KOPT-K1 (cell line): Measurements from ENCODE around the gene AGPAT3.
"Not testable (repeated sequence)": the region's sequence is repeated elsewhere in the genome, so short reads cannot be mapped to it uniquely, and the experiment has no call there.

Experiments used
- H3K27ac ChIP-seq: fragments of 200-600 bp; sonication (generic); 2 replicates; pipeline ENCODE4 v1.5.1; 2016; ENCODE audit warnings: antibody characterized with exemption, mild to moderate bottlenecking, low read depth, low read length; ENCODE audit not compliant: poor library complexity, severe bottlenecking
- H3K36me3 ChIP-seq: fragments of 200-600 bp; sonication (generic); 2 replicates; pipeline ENCODE4 v1.5.1; 2017; ENCODE audit warnings: antibody characterized with exemption, mild to moderate bottlenecking, low read length, moderate library complexity; ENCODE audit not compliant: insufficient read depth
- H3K9me3 ChIP-seq: fragments of 200-600 bp; sonication (generic); 2 replicates; pipeline ENCODE4 v1.5.1; 2017; ENCODE audit warnings: antibody characterized with exemption, low read length, mild to moderate bottlenecking; ENCODE audit not compliant: insufficient read depth, poor library complexity, severe bottlenecking

Gene AGPAT3

DNA sequence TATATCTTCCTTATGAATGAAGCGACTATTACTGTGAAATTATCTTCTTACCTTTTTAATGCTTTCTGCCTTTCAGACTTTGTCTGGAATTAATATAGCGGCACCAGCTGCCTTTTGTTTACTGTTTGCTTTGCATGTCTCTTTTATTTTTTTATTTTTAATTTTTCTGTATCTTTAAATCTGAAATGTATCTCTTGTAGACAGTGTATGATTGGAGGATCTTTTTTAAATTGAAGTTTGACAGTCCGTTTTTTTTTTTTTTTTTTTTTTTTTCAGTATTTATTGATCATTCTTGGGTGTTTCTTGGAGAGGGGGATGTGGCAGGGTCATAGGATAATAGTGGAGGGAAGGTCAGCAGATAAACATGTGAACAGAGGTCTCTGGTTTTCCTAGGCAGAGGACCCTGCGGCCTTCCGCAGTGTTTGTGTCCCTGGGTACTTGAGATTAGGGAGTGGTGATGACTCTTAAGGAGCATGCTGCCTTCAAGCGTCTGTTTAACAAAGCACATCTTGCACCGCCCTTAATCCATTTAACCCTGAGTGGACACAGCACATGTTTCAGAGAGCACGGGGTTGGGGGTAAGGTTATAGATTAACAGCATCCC lies 31.8 kb downstream of the AGPAT3 start:
- not testable (repeated sequence) for H3K27ac ChIP-seq, H3K9me3 ChIP-seq
- H3K36me3 ChIP-seq: peaks cover 14% of the 10 kb centered on the region; the same call in 1 of the 2 replicates

- H3K27ac ChIP-seq: no peak overlapping the region
- no peaks in the 10 kb centered on the region for H3K9me3 ChIP-seq
- H3K36me3 ChIP-seq: peaks cover 15% of the 10 kb centered on the region; the same call in 1 of the 2 replicates
Observed at GRCh38 chr21:43899307-43900077, 34.5 kb downstream of the AGPAT3 start.

DNA sequence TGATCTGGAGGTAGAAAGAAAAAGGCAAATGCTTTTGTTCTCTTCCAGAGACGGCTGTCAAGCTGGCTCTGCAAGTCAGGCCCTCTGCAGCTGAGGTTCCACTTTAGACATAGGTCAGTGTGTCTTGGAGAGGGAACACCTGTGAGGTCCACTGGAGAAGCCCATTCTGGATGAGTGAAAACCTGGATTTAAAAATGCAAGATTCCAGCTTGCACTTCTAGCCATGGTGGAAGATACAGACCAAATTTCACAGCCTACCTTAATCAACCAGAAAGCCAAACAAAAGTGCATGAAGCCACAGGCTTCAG lies 35.0 kb downstream of the AGPAT3 start:
- Histone ChIP-seq H3K9me3 (no peaks in the 10 kb centered on the region), H3K36me3 (peaks cover 18% of the 10 kb centered on the region; the same call in 1 of the 2 replicates), H3K27ac (no peak overlapping the region)

- peaks cover 20% of the 10 kb centered on the region; the same call in 1 of the 2 replicates for H3K36me3 ChIP-seq
- no peak overlapping the region for H3K27ac ChIP-seq
- H3K9me3 ChIP-seq: no peaks in the 10 kb centered on the region
Observed at GRCh38 chr21:43900690-43901089, 35.7 kb downstream of the AGPAT3 start.

DNA sequence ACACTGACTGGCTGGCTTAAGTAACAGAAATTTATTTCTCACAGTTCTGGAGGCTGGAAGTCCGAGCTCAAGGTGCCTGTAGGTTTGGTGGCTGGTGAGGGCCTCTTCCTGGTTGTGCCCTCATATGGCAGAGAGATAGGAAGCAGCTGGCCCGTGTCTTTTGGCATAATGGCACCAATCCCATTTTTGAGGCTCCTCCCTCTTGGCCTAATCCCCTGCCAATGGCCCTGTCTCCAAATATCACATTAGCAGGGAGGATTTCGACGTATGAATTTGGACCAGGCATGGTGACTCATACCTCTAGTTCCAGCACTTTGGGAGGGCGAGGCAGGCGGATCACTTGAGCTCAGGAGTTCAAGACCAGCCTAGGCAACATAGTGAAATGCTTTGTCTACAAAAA lies 37.4 kb downstream of the AGPAT3 start:
- Histone ChIP-seq H3K36me3 (peaks cover 30% of the 10 kb centered on the region; the same call in 1 of the 2 replicates), H3K27ac (no peak overlapping the region), H3K9me3 (no peaks in the 10 kb centered on the region)

DNA sequence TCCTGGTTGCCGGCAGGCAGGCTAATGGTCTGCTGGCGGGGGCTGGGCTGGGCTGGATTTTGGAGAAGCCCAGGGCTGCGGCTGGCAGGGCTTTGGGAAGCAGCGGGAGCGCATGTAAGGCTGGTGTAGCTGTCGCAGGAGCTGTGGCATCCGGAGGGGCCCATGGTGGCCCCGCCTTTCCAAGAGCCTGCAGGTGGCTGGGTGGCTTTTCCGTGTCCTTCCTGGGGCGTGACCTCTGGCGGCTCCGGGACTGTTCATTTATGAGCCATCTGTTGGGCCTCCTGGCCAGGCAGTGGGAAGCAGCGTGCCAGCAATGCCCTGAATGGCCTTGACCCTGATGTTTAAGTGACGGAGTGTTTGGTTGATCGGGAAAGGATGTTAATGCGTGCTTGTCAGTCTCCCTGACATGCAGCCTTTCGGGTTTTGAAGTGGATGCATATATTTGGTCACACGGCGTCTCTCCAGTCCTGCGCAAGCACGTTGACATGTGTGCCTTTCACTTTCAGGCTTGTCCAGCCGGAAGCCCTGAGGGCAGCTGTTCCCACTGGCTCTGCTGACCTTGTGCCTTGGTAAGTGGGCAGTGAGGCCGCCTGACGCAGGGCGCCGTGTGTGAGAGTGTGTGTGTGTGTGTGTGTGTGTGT lies 38.5 kb downstream of the AGPAT3 start:
- no peaks in the 10 kb centered on the region for H3K9me3 ChIP-seq
- H3K27ac ChIP-seq: no peak overlapping the region
- H3K36me3 ChIP-seq: peaks cover 30% of the 10 kb centered on the region; the same call in 1 of the 2 replicates

- H3K36me3 ChIP-seq: peaks cover 29% of the 10 kb centered on the region; the same call in 1 of the 2 replicates
- H3K9me3 ChIP-seq: no peaks in the 10 kb centered on the region
- H3K27ac ChIP-seq: no peak overlapping the region
Observed at GRCh38 chr21:43904331-43904781, 39.3 kb downstream of the AGPAT3 start.

- Histone ChIP-seq H3K27ac (no peak overlapping the region), H3K36me3 (peaks cover 16% of the 10 kb centered on the region; the same call in 1 of the 2 replicates), H3K9me3 (no peaks in the 10 kb centered on the region)
Observed at GRCh38 chr21:43905726-43906455, 40.9 kb downstream of the AGPAT3 start.

DNA sequence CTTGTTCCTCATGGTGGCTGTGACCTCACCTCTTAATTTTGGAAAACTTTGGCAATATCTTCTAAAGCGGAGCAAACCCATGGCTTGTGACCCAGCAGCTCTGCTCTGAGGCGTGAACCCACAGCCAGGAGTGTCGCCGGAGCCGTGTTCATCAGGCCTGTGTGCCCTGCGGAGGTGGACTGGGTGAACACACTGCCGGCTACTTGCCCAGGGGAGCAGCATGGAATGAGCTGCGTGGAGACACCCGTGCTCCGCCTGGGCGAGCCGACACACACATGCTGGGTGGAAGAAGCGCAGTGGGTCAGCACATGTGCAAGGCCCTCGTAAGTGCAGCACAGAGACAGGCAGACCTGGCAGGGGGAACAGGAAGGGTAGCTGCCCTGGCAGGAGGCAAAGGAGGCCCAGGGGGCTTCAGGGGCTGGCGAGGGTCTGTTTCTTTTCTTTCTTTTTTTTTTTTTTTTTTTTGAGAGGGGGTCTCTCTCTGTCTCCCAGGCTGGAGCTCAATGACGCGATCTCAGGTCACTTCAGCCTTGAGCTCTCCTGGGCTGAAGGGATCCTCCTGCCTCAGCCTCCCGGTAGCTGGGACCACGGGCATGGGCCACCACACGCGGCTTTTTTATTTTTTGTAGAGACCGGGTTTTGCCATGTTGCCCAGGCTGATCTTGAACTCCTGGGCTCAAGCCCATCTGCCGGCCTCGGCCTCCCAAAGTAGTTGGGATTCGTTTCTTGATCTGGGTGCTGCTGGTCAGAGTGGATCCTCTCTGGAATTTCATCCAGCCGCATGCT lies 41.8 kb downstream of the AGPAT3 start:
- no peaks in the 10 kb centered on the region for H3K9me3 ChIP-seq
- H3K36me3 ChIP-seq: peaks cover 16% of the 10 kb centered on the region; the same call in 1 of the 2 replicates
- H3K27ac ChIP-seq: no peak overlapping the region

DNA sequence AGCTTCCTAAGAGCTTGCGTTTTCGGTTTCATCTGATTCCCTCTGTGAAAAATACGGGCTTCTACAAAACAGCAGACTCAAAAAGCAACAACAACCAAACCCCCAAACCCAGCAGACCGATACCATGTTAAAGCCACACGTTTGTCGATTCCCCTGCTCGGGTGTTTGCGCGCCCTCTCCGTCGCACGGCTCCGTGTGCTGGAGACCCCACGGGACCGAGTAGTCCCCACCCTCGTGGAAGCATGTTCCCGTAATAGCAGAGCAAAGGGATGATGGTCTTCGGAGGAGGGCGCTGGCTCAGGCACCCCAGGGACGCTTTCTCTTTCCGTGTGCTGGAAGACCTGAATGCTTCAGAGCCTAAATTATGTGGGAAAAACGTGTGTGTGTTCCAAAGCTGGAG lies 42.7 kb downstream of the AGPAT3 start:
- peaks cover 16% of the 10 kb centered on the region; the same call in 1 of the 2 replicates for H3K36me3 ChIP-seq
- H3K9me3 ChIP-seq: peaks cover 5% of the 10 kb centered on the region
- no peak overlapping the region for H3K27ac ChIP-seq

- Histone ChIP-seq H3K36me3 (peaks cover 16% of the 10 kb centered on the region; the same call in 1 of the 2 replicates), H3K27ac (no peak overlapping the region)
Observed at GRCh38 chr21:43908167-43908566, 43.1 kb downstream of the AGPAT3 start.

GRCh38 chr21:43909741-43910400 lies 44.8 kb downstream of the AGPAT3 start:
- Histone ChIP-seq H3K9me3 (peaks cover 8% of the 10 kb centered on the region), H3K27ac (no peak overlapping the region), H3K36me3 (peaks cover 12% of the 10 kb centered on the region; the same call in 1 of the 2 replicates)

More at GRCh38 chr21:43908167-43908566, 43.1 kb downstream of the AGPAT3 start:
- peaks cover 8% of the 10 kb centered on the region for H3K9me3 ChIP-seq

DNA sequence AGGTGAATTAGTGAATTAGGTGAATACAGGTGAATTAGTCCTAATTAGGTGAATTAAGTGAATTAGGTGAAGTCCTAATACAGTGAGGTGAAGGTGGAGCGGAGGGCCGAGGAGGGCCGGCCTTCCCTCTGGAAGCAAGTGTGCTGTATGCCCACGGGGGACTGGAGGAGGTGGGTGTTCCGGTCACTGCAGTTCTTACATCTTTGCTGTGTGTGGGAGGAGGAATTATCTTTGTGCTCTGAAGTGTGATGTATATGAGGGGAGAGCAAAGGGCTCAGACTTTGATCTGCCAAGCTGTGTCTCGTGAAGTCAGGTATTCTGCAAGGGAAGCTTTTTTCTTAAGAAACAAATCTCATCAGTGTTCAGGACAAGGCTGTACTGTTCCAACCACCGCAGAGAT lies 45.4 kb downstream of the AGPAT3 start:
- H3K9me3 ChIP-seq: peaks cover 8% of the 10 kb centered on the region
- peaks cover 12% of the 10 kb centered on the region; the same call in 1 of the 2 replicates for H3K36me3 ChIP-seq
- H3K27ac ChIP-seq: no peak overlapping the region
